ENCODE results near the gene KRT14. TPM values are rescaled to one million over a fixed set of nuclear protein-coding genes. Genes with fewer than 3 reads are reported as not detected.

Gene KRT14
- total and polyA plus RNA-seq, 2 experiments from 2014 or later: not detected

GRCh38 chr17:41600318-41600717 lies 13.6 kb upstream of the KRT14 start:
- no peaks in the 10 kb centered on the region for H3K9me2 ChIP-seq (ENCODE audit: insufficient read depth)
- Mint-ChIP-seq H3K4me1 (no peaks in the 10 kb centered on the region), H3K9me3 (peaks cover 2% of the 10 kb centered on the region; the same call in 2 of the 3 replicates), H3K27ac (no peak overlapping the region), H3K36me3 (ENCODE audit: low read depth) (no peaks in the 10 kb centered on the region), H3K27me3 (ENCODE audit: insufficient read depth, low read depth, poor library complexity) (peaks cover 7% of the 10 kb centered on the region), H3K4me3 (no peak overlapping the region)
- ATAC-seq: no peak
- H3F3A ChIP-seq (replicated peaks; ENCODE audit: low read depth): no peaks in the 10 kb centered on the region
- H3K4me1 ChIP-seq (ENCODE audit: insufficient read depth): no peaks in the 10 kb centered on the region
- no peak overlapping the region for H2AFZ ChIP-seq
- no peaks in the 10 kb centered on the region for H3K79me2 ChIP-seq (replicated peaks; ENCODE audit: insufficient read depth)
- no peak overlapping the region for H3K4me2 ChIP-seq
- no peak overlapping the region for H3K27ac ChIP-seq (ENCODE audit: low read depth)
- no peaks in the 10 kb centered on the region for H3K36me3 ChIP-seq (ENCODE audit: insufficient read depth)
- TF ChIP-seq, protein P1, sequence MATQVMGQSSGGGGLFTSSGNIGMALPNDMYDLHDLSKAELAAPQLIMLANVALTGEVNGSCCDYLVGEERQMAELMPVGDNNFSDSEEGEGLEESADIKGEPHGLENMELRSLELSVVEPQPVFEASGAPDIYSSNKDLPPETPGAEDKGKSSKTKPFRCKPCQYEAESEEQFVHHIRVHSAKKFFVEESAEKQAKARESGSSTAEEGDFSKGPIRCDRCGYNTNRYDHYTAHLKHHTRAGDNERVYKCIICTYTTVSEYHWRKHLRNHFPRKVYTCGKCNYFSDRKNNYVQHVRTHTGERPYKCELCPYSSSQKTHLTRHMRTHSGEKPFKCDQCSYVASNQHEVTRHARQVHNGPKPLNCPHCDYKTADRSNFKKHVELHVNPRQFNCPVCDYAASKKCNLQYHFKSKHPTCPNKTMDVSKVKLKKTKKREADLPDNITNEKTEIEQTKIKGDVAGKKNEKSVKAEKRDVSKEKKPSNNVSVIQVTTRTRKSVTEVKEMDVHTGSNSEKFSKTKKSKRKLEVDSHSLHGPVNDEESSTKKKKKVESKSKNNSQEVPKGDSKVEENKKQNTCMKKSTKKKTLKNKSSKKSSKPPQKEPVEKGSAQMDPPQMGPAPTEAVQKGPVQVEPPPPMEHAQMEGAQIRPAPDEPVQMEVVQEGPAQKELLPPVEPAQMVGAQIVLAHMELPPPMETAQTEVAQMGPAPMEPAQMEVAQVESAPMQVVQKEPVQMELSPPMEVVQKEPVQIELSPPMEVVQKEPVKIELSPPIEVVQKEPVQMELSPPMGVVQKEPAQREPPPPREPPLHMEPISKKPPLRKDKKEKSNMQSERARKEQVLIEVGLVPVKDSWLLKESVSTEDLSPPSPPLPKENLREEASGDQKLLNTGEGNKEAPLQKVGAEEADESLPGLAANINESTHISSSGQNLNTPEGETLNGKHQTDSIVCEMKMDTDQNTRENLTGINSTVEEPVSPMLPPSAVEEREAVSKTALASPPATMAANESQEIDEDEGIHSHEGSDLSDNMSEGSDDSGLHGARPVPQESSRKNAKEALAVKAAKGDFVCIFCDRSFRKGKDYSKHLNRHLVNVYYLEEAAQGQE (IDR thresholded peaks at IDR 0.05; ENCODE audit: unreplicated experiment): no peak
- TF ChIP-seq, protein P2, sequence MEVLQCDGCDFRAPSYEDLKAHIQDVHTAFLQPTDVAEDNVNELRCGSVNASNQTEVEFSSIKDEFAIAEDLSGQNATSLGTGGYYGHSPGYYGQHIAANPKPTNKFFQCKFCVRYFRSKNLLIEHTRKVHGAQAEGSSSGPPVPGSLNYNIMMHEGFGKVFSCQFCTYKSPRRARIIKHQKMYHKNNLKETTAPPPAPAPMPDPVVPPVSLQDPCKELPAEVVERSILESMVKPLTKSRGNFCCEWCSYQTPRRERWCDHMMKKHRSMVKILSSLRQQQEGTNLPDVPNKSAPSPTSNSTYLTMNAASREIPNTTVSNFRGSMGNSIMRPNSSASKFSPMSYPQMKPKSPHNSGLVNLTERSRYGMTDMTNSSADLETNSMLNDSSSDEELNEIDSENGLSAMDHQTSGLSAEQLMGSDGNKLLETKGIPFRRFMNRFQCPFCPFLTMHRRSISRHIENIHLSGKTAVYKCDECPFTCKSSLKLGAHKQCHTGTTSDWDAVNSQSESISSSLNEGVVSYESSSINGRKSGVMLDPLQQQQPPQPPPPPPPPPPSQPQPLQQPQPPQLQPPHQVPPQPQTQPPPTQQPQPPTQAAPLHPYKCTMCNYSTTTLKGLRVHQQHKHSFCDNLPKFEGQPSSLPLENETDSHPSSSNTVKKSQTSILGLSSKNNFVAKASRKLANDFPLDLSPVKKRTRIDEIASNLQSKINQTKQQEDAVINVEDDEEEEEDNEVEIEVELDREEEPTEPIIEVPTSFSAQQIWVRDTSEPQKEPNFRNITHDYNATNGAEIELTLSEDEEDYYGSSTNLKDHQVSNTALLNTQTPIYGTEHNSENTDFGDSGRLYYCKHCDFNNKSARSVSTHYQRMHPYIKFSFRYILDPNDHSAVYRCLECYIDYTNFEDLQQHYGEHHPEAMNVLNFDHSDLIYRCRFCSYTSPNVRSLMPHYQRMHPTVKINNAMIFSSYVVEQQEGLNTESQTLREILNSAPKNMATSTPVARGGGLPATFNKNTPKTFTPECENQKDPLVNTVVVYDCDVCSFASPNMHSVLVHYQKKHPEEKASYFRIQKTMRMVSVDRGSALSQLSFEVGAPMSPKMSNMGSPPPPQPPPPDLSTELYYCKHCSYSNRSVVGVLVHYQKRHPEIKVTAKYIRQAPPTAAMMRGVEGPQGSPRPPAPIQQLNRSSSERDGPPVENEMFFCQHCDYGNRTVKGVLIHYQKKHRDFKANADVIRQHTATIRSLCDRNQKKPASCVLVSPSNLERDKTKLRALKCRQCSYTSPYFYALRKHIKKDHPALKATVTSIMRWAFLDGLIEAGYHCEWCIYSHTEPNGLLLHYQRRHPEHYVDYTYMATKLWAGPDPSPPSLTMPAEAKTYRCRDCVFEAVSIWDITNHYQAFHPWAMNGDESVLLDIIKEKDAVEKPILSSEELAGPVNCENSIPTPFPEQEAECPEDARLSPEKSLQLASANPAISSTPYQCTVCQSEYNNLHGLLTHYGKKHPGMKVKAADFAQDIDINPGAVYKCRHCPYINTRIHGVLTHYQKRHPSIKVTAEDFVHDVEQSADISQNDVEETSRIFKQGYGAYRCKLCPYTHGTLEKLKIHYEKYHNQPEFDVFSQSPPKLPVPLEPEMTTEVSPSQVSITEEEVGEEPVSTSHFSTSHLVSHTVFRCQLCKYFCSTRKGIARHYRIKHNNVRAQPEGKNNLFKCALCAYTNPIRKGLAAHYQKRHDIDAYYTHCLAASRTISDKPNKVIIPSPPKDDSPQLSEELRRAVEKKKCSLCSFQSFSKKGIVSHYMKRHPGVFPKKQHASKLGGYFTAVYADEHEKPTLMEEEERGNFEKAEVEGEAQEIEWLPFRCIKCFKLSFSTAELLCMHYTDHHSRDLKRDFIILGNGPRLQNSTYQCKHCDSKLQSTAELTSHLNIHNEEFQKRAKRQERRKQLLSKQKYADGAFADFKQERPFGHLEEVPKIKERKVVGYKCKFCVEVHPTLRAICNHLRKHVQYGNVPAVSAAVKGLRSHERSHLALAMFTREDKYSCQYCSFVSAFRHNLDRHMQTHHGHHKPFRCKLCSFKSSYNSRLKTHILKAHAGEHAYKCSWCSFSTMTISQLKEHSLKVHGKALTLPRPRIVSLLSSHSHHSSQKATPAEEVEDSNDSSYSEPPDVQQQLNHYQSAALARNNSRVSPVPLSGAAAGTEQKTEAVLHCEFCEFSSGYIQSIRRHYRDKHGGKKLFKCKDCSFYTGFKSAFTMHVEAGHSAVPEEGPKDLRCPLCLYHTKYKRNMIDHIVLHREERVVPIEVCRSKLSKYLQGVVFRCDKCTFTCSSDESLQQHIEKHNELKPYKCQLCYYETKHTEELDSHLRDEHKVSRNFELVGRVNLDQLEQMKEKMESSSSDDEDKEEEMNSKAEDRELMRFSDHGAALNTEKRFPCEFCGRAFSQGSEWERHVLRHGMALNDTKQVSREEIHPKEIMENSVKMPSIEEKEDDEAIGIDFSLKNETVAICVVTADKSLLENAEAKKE (CRISPR knock-in tag; IDR thresholded peaks at IDR 0.05): no peak
- TF ChIP-seq STAT1 (IDR thresholded peaks at IDR 0.05; ENCODE audit: unreplicated experiment) (no peak), NANOG (IDR thresholded peaks at IDR 0.05; ENCODE audit: borderline replicate concordance) (no peak), CTCF (conservative IDR thresholded peaks at IDR 0.05; ENCODE audit: low read depth in 2 of 2) (no peak), ZNF331 (CRISPR knock-in tag; IDR thresholded peaks at IDR 0.05; ENCODE audit: low read depth) (no peak), EZH2 (IDR thresholded peaks at IDR 0.05; ENCODE audit: low read depth, unreplicated experiment) (no peak), POLR2AphosphoS5 (IDR thresholded peaks at IDR 0.05; ENCODE audit: low read depth) (no peak), EZH2phosphoT487 (IDR thresholded peaks at IDR 0.05; ENCODE audit: unreplicated experiment) (no peak)
- H3K4me3 ChIP-seq: no peak overlapping the region
- no peaks in the 10 kb centered on the region for H3K27me3 ChIP-seq (ENCODE audit: insufficient read depth)
- no peaks in the 10 kb centered on the region for H4K20me1 ChIP-seq (replicated peaks; ENCODE audit: insufficient read depth)
- no peak for DNase-seq (ENCODE audit: low spot score)
